Activated CD4-positive, alpha-beta memory T cell treated with anti-CD3 and anti-CD28 coated beads, Interleukin-2, amount 10 ng/mL, durations not matched to agents 7 days and 5 days (primary cell): Measurements from ENCODE around the gene FOXJ3. TPM values are rescaled to one million over a fixed set of nuclear protein-coding genes. Genes with fewer than 3 reads are reported as not detected.

Source experiments
- CTCF ChIA-PET: fragments of 350-600 bp; sonication (Branson Sonifier 250); formaldehyde crosslinking; loops from one replicate; lab custom pipeline; 2021; ENCODE audit warnings: antibody characterized with exemption, inconsistent platforms; lab: Charles Lee
- POLR2A ChIA-PET: fragments of 350-600 bp; sonication (Branson Sonifier 250); formaldehyde crosslinking; loops from one replicate; lab custom pipeline; 2021; ENCODE audit warnings: antibody characterized with exemption; lab: Charles Lee
- DNase-seq: peaks from one replicate; pipeline ENCODE4 v3.0.0-alpha.2; 2020
- H3K27ac Mint-ChIP-seq: one replicate; pipeline ENCODE4 v1.8.0; 2021; ENCODE audit warnings: mild to moderate bottlenecking, mixed read lengths
- H3K27me3 Mint-ChIP-seq: one replicate; pipeline ENCODE4 v1.8.0; 2021; ENCODE audit warnings: mixed read lengths
- H3K36me3 Mint-ChIP-seq: one replicate; pipeline ENCODE4 v1.8.0; 2021; ENCODE audit warnings: low read depth, mixed read lengths
- H3K4me1 Mint-ChIP-seq: one replicate; pipeline ENCODE4 v1.8.0; 2021; ENCODE audit warnings: mixed read lengths
- H3K4me3 Mint-ChIP-seq: one replicate; pipeline ENCODE4 v1.8.0; 2021; ENCODE audit warnings: mild to moderate bottlenecking, mixed read lengths
- H3K9me3 Mint-ChIP-seq: one replicate; pipeline ENCODE4 v1.8.0; 2021; ENCODE audit warnings: mixed read lengths
- total RNA-seq, 2 experiments: library from RNA; stranded (reverse); gene quantifications; one replicate each; pipeline ENCODE4 v1.2.3, GENCODE V29; 2021

FOXJ3 gene
- total RNA-seq, 2 experiments from 2014 or later, result 44.9 to 47.1 TPM

- POLR2A ChIA-PET, result no interaction called here
These were observed 171.9 kb downstream of the FOXJ3 start for GRCh38 chr1:42163114-42163513.

GRCh38 chr1:42162181-42162580 lies 172.9 kb downstream of the FOXJ3 start:
- Mint-ChIP-seq H3K4me3 (no peak overlapping the region), H3K27ac (no peak overlapping the region), H3K36me3 (no peaks in the 10 kb centered on the region), H3K4me1 (peaks cover 9% of the 10 kb centered on the region), H3K27me3 (peaks cover 13% of the 10 kb centered on the region), H3K9me3 (peaks cover 19% of the 10 kb centered on the region)
- no peak for DNase-seq
- ChIA-PET CTCF (interaction anchor here (4.4 kb wide), 1 partner anchor 12 kb away, joined by 15 read pairs; no protein-coding TSS in a partner anchor), POLR2A (no interaction called here)

More at GRCh38 chr1:42163114-42163513, 171.9 kb downstream of the FOXJ3 start:
- H3K9me3 Mint-ChIP-seq, result peaks cover 19% of the 10 kb centered on the region
- H3K4me3 Mint-ChIP-seq, result no peak overlapping the region
- no peak overlapping the region for H3K27ac Mint-ChIP-seq
- H3K27me3 Mint-ChIP-seq, result peaks cover 13% of the 10 kb centered on the region
- no peak for DNase-seq
- CTCF ChIA-PET, result interaction anchor here (4.4 kb wide), 1 partner anchor 11 kb away, joined by 15 read pairs; no protein-coding TSS in a partner anchor
- no peaks in the 10 kb centered on the region for H3K36me3 Mint-ChIP-seq
- peaks cover 3% of the 10 kb centered on the region for H3K4me1 Mint-ChIP-seq

GRCh38 chr1:42158189-42158588 lies 176.8 kb downstream of the FOXJ3 start:
- H3K27ac Mint-ChIP-seq, result no peak overlapping the region
- H3K36me3 Mint-ChIP-seq, result no peaks in the 10 kb centered on the region
- H3K4me3 Mint-ChIP-seq, result no peak overlapping the region
- DNase-seq, result no peak
- peaks cover 13% of the 10 kb centered on the region for H3K27me3 Mint-ChIP-seq
- H3K4me1 Mint-ChIP-seq, result peaks cover 9% of the 10 kb centered on the region
- peaks cover 19% of the 10 kb centered on the region for H3K9me3 Mint-ChIP-seq
- ChIA-PET POLR2A (no interaction called here), CTCF (interaction anchor here (0.9 kb wide), 1 partner anchor 15 kb away, joined by 5 read pairs; no protein-coding TSS in a partner anchor)

- CTCF ChIA-PET, result interaction anchor here (0.9 to 1.2 kb wide), 2 partner anchors 16 to 18 kb away, joined by 3 to 5 read pairs; no protein-coding TSS in a partner anchor
- H3K27me3 Mint-ChIP-seq, result peaks cover 13% of the 10 kb centered on the region
- DNase-seq, result no peak
- no peaks in the 10 kb centered on the region for H3K36me3 Mint-ChIP-seq
- peaks cover 19% of the 10 kb centered on the region for H3K9me3 Mint-ChIP-seq
- no peak overlapping the region for H3K27ac Mint-ChIP-seq
- H3K4me1 Mint-ChIP-seq, result peaks cover 9% of the 10 kb centered on the region
- POLR2A ChIA-PET, result no interaction called here
- H3K4me3 Mint-ChIP-seq, result no peak overlapping the region
These were observed 177.4 kb downstream of the FOXJ3 start for GRCh38 chr1:42157667-42158066.

GRCh38 chr1:42155362-42155761 lies 179.7 kb downstream of the FOXJ3 start:
- peaks cover 6% of the 10 kb centered on the region for H3K4me1 Mint-ChIP-seq
- no peaks in the 10 kb centered on the region for H3K36me3 Mint-ChIP-seq
- H3K27me3 Mint-ChIP-seq, result peaks cover 12% of the 10 kb centered on the region
- CTCF ChIA-PET, result interaction anchor here (3.0 kb wide), 1 partner anchor 18 kb away, joined by 9 read pairs; no protein-coding TSS in a partner anchor
- H3K27ac Mint-ChIP-seq, result no peak overlapping the region
- H3K9me3 Mint-ChIP-seq, result peaks cover 6% of the 10 kb centered on the region
- no peak overlapping the region for H3K4me3 Mint-ChIP-seq
- DNase-seq, result no peak
- POLR2A ChIA-PET, result no interaction called here

- Mint-ChIP-seq H3K27ac (no peak overlapping the region), H3K4me1 (peaks cover 6% of the 10 kb centered on the region), H3K9me3 (peaks cover 5% of the 10 kb centered on the region), H3K4me3 (no peak overlapping the region), H3K36me3 (no peaks in the 10 kb centered on the region), H3K27me3 (peaks cover 15% of the 10 kb centered on the region)
- ChIA-PET POLR2A (no interaction called here), CTCF (interaction anchor here (3.0 kb wide), 1 partner anchor 18 kb away, joined by 9 read pairs; no protein-coding TSS in a partner anchor)
- no peak for DNase-seq
These were observed 180.3 kb downstream of the FOXJ3 start for GRCh38 chr1:42154685-42155084.

GRCh38 chr1:42153624-42154023 lies 181.4 kb downstream of the FOXJ3 start:
- peaks cover 10% of the 10 kb centered on the region for H3K27me3 Mint-ChIP-seq
- no peak overlapping the region for H3K27ac Mint-ChIP-seq
- H3K4me3 Mint-ChIP-seq, result no peak overlapping the region
- no peaks in the 10 kb centered on the region for H3K36me3 Mint-ChIP-seq
- H3K9me3 Mint-ChIP-seq, result no peaks in the 10 kb centered on the region
- CTCF ChIA-PET, result interaction anchor here (3.0 kb wide), 1 partner anchor 19 kb away, joined by 9 read pairs; no protein-coding TSS in a partner anchor
- DNase-seq, result no peak
- POLR2A ChIA-PET, result no interaction called here
- H3K4me1 Mint-ChIP-seq, result peaks cover 6% of the 10 kb centered on the region

- Mint-ChIP-seq H3K9me3 (no peaks in the 10 kb centered on the region), H3K36me3 (no peaks in the 10 kb centered on the region), H3K4me3 (no peak within 1 kb of the TSS), H3K27me3 (peaks cover 10% of the 10 kb centered on the region), H3K4me1 (peaks cover 6% of the 10 kb centered on the region), H3K27ac (no peak within 1 kb of the TSS)
- ChIA-PET CTCF (no interaction called here), POLR2A (no interaction called here)
- no peak for DNase-seq
These were observed 182.0 kb downstream of the FOXJ3 start, which contains the start of gene GUCA2B for GRCh38 chr1:42152907-42153600. Gene GUCA2B (plus strand): TSS chr1:42153410. CDS start chr1:42153451, 41 bp downstream.

- Mint-ChIP-seq H3K4me1 (no peaks in the 10 kb centered on the region), H3K4me3 (no peak overlapping the region), H3K27me3 (peaks cover 10% of the 10 kb centered on the region), H3K9me3 (no peaks in the 10 kb centered on the region), H3K27ac (no peak overlapping the region), H3K36me3 (no peaks in the 10 kb centered on the region)
- ChIA-PET CTCF (interaction anchor here (2.3 kb wide), 1 partner anchor 21 kb away, joined by 8 read pairs; no protein-coding TSS in a partner anchor), POLR2A (no interaction called here)
- DNase-seq, result no peak
These were observed 182.9 kb downstream of the FOXJ3 start for GRCh38 chr1:42152119-42152518.

GRCh38 chr1:42150651-42151050 lies 184.4 kb downstream of the FOXJ3 start:
- Mint-ChIP-seq H3K27ac (no peak overlapping the region), H3K9me3 (no peaks in the 10 kb centered on the region), H3K4me3 (no peak overlapping the region), H3K27me3 (peaks cover 10% of the 10 kb centered on the region), H3K36me3 (no peaks in the 10 kb centered on the region), H3K4me1 (no peaks in the 10 kb centered on the region)
- ChIA-PET POLR2A (no interaction called here), CTCF (interaction anchor here (0.9 to 2.3 kb wide), 2 partner anchors 23 to 923 kb away, joined by 3 to 8 read pairs; no protein-coding TSS in a partner anchor)
- no peak for DNase-seq

- ChIA-PET POLR2A (no interaction called here), CTCF (interaction anchor here (1.1 to 1.7 kb wide), 2 partner anchors 24 to 25 kb away, joined by 3 to 16 read pairs; no protein-coding TSS in a partner anchor)
- Mint-ChIP-seq H3K9me3 (no peaks in the 10 kb centered on the region), H3K4me1 (peaks cover 3% of the 10 kb centered on the region), H3K4me3 (no peak overlapping the region), H3K36me3 (no peaks in the 10 kb centered on the region), H3K27ac (no peak overlapping the region), H3K27me3 (peaks cover 16% of the 10 kb centered on the region)
- DNase-seq, result no peak
These were observed 186.9 kb downstream of the FOXJ3 start for GRCh38 chr1:42148166-42148565.

GRCh38 chr1:42146626-42147320 lies 188.3 kb downstream of the FOXJ3 start:
- Mint-ChIP-seq H3K4me1 (peaks cover 4% of the 10 kb centered on the region), H3K4me3 (no peak overlapping the region), H3K27ac (no peak overlapping the region), H3K9me3 (no peaks in the 10 kb centered on the region), H3K36me3 (no peaks in the 10 kb centered on the region), H3K27me3 (peaks cover 16% of the 10 kb centered on the region)
- peak; percentile 73 for DNase-seq
- POLR2A ChIA-PET, result no interaction called here
- CTCF ChIA-PET, result interaction anchor here (0.6 to 1.7 kb wide), 6 partner anchors 11 to 833 kb away, joined by 3 to 16 read pairs (median 4); no protein-coding TSS in a partner anchor
